Esophagus muscularis mucosa (tissue), 4 donors: ENCODE results near the gene HLCS. TPM values are rescaled to one million over a fixed set of nuclear protein-coding genes. Genes with fewer than 3 reads are reported as not detected.
"Not testable (repeated sequence)": the region's sequence is repeated elsewhere in the genome, so short reads cannot be mapped to it uniquely, and the experiment has no call there.

Experiments
- DNase-seq: peaks from one replicate; pipeline ENCODE4 v3.0.0-alpha.2; 2017; ENCODE audit errors: extremely low spot score
- H3K27ac ChIP-seq, 4 donors: fragments of 200-600 bp; sonication (generic); replicated peaks in 1 of 4; 1 replicate in 3 of 4; 2 replicates in 1 of 4; pipeline ENCODE4 v1.5.1; 2016 to 2019; ENCODE audit warnings: mild to moderate bottlenecking in 1 of 4
- H3K27me3 ChIP-seq, 4 donors: fragments of 200-600 bp; sonication (generic); one replicate each; pipeline versions ENCODE4 v1.5.1 to v1.6.0; 2016 to 2019
- H3K36me3 ChIP-seq, 4 donors: fragments of 200-600 bp; sonication (generic); one replicate each; pipeline ENCODE4 v1.5.1; 2016 to 2019
- H3K4me1 ChIP-seq, 4 donors: fragments of 200-600 bp; sonication (generic); one replicate each; pipeline ENCODE4 v1.5.1; 2016 to 2019
- H3K4me3 ChIP-seq, 4 donors: fragments of 200-600 bp; sonication (generic); 1 replicate in 2 of 4; 2 replicates in 2 of 4; pipeline ENCODE4 v1.5.1; 2016 to 2019; ENCODE audit warnings: mild to moderate bottlenecking in 4 of 4, moderate library complexity in 1 of 4
- H3K9me3 ChIP-seq, 4 donors: fragments of 200-600 bp; sonication (generic); 1 replicate in 3 of 4; 2 replicates in 1 of 4; pipeline ENCODE4 v1.5.1; 2016 to 2019
- CTCF ChIP-seq, 3 experiments: fragments of 200-600 bp in 2 of 3; fragments of 450-650 bp in 1 of 3; sonication (generic) in 2 of 3; IDR thresholded peaks; one replicate each; pipeline ENCODE4 v1.5.1; 2017 to 2019; ENCODE audit warnings: antibody characterized with exemption in 3 of 3, mild to moderate bottlenecking in 2 of 3, moderate library complexity in 1 of 3
- EP300 ChIP-seq: sonication (generic); formaldehyde crosslinking; IDR thresholded peaks from one replicate; pipeline ENCODE4 v1.6.1; 2017; ENCODE audit warnings: antibody characterized with exemption
- POLR2A ChIP-seq: fragments of 450-650 bp; IDR thresholded peaks from one replicate; pipeline ENCODE4 v1.6.1; 2017; ENCODE audit warnings: antibody characterized with exemption, moderate library complexity, mild to moderate bottlenecking, low read depth
- POLR2AphosphoS5 ChIP-seq, 2 donors: sonication (generic); formaldehyde crosslinking; IDR thresholded peaks; one replicate each; pipeline ENCODE4 v1.6.1; 2017; ENCODE audit warnings: antibody characterized with exemption in 2 of 2
- WGBS: methylation state at CpG from one replicate; pipeline ENCODE4 v1.1.5; 2018; 5-methylcytosine and 5-hydroxymethylcytosine counted together
- intact Hi-C: fragments of 100-400 bp; cut with DNase I; formaldehyde crosslinking; loops from one replicate; pipeline ENCODE4 v1.15.1; 2023
- total RNA-seq, 4 donors: library from RNA; depleted of rRNA; stranded (reverse); fragments of >200 nt; gene quantifications; one replicate each; pipeline versions ENCODE4 v1.1.0 to v1.2.1, GENCODE V29; 2016

HLCS gene
- total RNA-seq, 4 donors from 2014 or later, result 15.9 to 25.3 (median 22.0) TPM

- intact Hi-C loops, result loop anchor here (2.0 to 5.0 kb wide), 2 partner anchors 23 to 53 kb away; partner anchors contain the start of gene HLCS
- H3K27me3 ChIP-seq, result peaks cover 0 to 22% (median 3%) of the 10 kb centered on the region in 4 donors
- H3K4me3 ChIP-seq, result peak overlapping the region; percentile 68 to 74 (median 69)
- no peaks in the 10 kb centered on the region for H3K9me3 ChIP-seq
- peak; percentile 48 to 56 for TF ChIP-seq POLR2AphosphoS5 (IDR thresholded peaks at IDR 0.05)
- TF ChIP-seq EP300, result no peak
- peak in 2 of 3 experiments; percentile 79 to 97 for TF ChIP-seq CTCF (IDR thresholded peaks at IDR 0.05)
- TF ChIP-seq POLR2A, result no peak
- peak overlapping the region; percentile 89 to 95 (median 93) for H3K27ac ChIP-seq
- DNase-seq, result peak; percentile 95
- WGBS, result 4% methylated on average over 20 of the region's 97 CpGs
- H3K36me3 ChIP-seq, result no peaks in the 10 kb centered on the region
- H3K4me1 ChIP-seq, result peaks cover 0 to 12% (median 6%) of the 10 kb centered on the region in 4 donors
Measured at GRCh38 chr21:36989699-36990507, 23.4 kb upstream of the HLCS start.

DNA sequence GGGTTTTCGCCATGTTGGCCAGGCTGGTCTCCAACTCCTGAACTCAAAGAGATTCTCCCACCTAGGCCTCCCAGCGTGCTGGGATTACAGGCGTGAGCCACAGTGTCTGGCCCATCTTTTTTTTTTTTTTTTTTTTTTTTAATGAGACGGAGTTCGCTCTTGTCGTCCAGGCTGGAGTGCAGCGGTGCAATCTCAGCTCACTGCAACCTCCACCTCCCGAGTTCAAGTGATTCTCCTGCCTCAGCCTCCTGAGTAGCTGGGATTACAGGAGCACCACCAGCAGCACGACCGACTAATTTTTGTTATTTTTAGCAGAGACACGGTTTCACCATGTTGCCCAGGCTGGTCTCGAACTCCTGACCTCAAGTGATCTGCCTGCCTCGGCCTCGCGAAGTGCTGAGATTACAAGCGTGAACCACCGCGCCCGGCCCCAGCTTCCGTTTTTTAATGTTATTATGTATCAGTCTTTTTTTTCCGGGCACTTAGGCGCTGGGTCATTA, 22.8 kb upstream of the HLCS start:
- peak overlapping the region; percentile 68 to 74 (median 69) for H3K4me3 ChIP-seq
- not testable (repeated sequence) for H3K9me3 ChIP-seq, H3K36me3 ChIP-seq, DNase-seq
- intact Hi-C loops, result loop anchor here (5.0 kb wide), 1 partner anchor 52 kb away; no protein-coding TSS in a partner anchor
- H3K27ac ChIP-seq, result peak overlapping the region; percentile 89 to 95 (median 93)
- WGBS, result 40% methylated on average over 22 of the region's 22 CpGs
- H3K27me3 ChIP-seq, result peaks cover 0 to 15% (median 1%) of the 10 kb centered on the region in 4 donors
- H3K4me1 ChIP-seq, result peaks cover 0 to 12% (median 6%) of the 10 kb centered on the region in 4 donors

DNA sequence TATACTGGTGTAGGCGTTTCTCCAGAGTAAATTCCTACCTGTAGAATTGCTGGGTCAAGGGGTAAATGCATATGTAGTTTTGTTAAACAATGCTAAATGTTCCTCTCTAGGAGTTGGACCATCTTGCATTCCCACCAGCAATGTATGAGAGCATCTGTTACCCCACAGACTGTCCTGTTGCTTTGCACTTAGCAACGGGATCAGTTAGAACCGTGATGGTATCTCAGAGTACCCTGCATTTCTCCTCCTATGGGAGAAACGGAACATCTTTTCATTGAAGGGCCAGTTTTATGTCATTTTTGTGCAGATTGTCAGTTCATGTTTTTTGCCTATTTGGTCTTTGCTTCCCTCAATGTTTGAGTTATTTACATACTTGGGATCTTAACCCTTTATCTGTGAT, 22.1 kb upstream of the HLCS start:
- Histone ChIP-seq H3K4me3 (no peak overlapping the region), H3K36me3 (no peaks in the 10 kb centered on the region), H3K9me3 (no peaks in the 10 kb centered on the region), H3K4me1 (peaks cover 0 to 12% (median 6%) of the 10 kb centered on the region in 4 donors), H3K27ac (no peak overlapping the region), H3K27me3 (peaks cover 0 to 8% (median 0%) of the 10 kb centered on the region in 4 donors)
- 80% methylated on average over 4 of the region's 4 CpGs for WGBS
- intact Hi-C loops, result loop anchor here (5.0 kb wide), 1 partner anchor 51 kb away; no protein-coding TSS in a partner anchor
- no peak for DNase-seq
- no peak for TF ChIP-seq POLR2A
- no peak for TF ChIP-seq POLR2AphosphoS5 (IDR thresholded peaks at IDR 0.05)
- no peak for TF ChIP-seq CTCF (IDR thresholded peaks at IDR 0.05)
- no peak for TF ChIP-seq EP300

- intact Hi-C loops, result loop anchor here (5.0 kb wide), 1 partner anchor 51 kb away; no protein-coding TSS in a partner anchor
- TF ChIP-seq POLR2A (no peak), POLR2AphosphoS5 (IDR thresholded peaks at IDR 0.05) (no peak), CTCF (IDR thresholded peaks at IDR 0.05) (no peak), EP300 (no peak)
- H3K4me1 ChIP-seq, result peaks cover 0 to 12% (median 6%) of the 10 kb centered on the region in 4 donors
Measured at GRCh38 chr21:36987845-36988244, 21.4 kb upstream of the HLCS start.

More at GRCh38 chr21:36987845-36988244, 21.4 kb upstream of the HLCS start:
- no peak overlapping the region for H3K27ac ChIP-seq
- no peaks in the 10 kb centered on the region for H3K9me3 ChIP-seq
- peaks cover 0 to 2% (median 0%) of the 10 kb centered on the region in 4 donors for H3K27me3 ChIP-seq
- H3K36me3 ChIP-seq, result no peaks in the 10 kb centered on the region
- no peak for DNase-seq
- no peak overlapping the region for H3K4me3 ChIP-seq
